Activated CD8-positive, alpha-beta T cell treated with anti-CD3 and anti-CD28 coated beads for 36 hours (primary cell): ENCODE measurements around the gene CDH16. TPM values are rescaled to one million over a fixed set of nuclear protein-coding genes. Genes with fewer than 3 reads are reported as not detected.
A peak's percentile ranks its signal among the peaks of the same experiment; 100 is the strongest.

ENCODE experiments used
- ATAC-seq: fragments of 200-7000 bp; cut with Tn5 transposase; one replicate; pipeline ENCODE4 v1.10.0; 2021; ENCODE audit warnings: mild to moderate bottlenecking, moderate library complexity
- CTCF ChIA-PET: fragments of 350-600 bp; sonication (Branson Sonifier 250); formaldehyde crosslinking; loops from one replicate; lab custom pipeline; 2021; ENCODE audit warnings: antibody characterized with exemption; lab: Charles Lee
- POLR2A ChIA-PET: fragments of 350-600 bp; sonication (Branson Sonifier 250); formaldehyde crosslinking; loops from one replicate; lab custom pipeline; 2021; ENCODE audit warnings: antibody characterized with exemption; lab: Charles Lee
- DNase-seq: peaks from one replicate; pipeline ENCODE4 v3.0.0-alpha.2; 2020
- H3K27ac Mint-ChIP-seq: one replicate; pipeline ENCODE4 v1.8.0; 2021; ENCODE audit warnings: mild to moderate bottlenecking, mixed read lengths
- H3K27me3 Mint-ChIP-seq: one replicate; pipeline ENCODE4 v1.8.0; 2021; ENCODE audit warnings: mixed read lengths
- H3K36me3 Mint-ChIP-seq: one replicate; pipeline ENCODE4 v1.8.0; 2021; ENCODE audit warnings: low read depth, mixed read lengths
- H3K4me1 Mint-ChIP-seq: one replicate; pipeline ENCODE4 v1.8.0; 2021; ENCODE audit warnings: low read depth, mixed read lengths
- H3K4me3 Mint-ChIP-seq: one replicate; pipeline ENCODE4 v1.8.0; 2021; ENCODE audit warnings: mild to moderate bottlenecking, moderate library complexity, mixed read lengths
- H3K9me3 Mint-ChIP-seq: one replicate; pipeline ENCODE4 v1.8.0; 2021; ENCODE audit warnings: mixed read lengths
- intact Hi-C: fragments of 100-400 bp; cut with micrococcal nuclease; formaldehyde crosslinking; loops from one replicate; pipeline ENCODE4 v1.10.0; 2022
- total RNA-seq, 2 experiments: library from RNA; stranded (reverse); gene quantifications; one replicate each; pipeline ENCODE4 v1.2.3, GENCODE V29; 2021
- TF ChIP-seq, protein P1 (sequence below): fragments of 200-600 bp; IDR thresholded peaks from one replicate; pipeline ENCODE4 v1.8.0; 2022; ENCODE audit warnings: antibody characterized with exemption, mild to moderate bottlenecking

The CDH16 gene
- total RNA-seq, 2 experiments from 2014 or later, result not detected

DNA sequence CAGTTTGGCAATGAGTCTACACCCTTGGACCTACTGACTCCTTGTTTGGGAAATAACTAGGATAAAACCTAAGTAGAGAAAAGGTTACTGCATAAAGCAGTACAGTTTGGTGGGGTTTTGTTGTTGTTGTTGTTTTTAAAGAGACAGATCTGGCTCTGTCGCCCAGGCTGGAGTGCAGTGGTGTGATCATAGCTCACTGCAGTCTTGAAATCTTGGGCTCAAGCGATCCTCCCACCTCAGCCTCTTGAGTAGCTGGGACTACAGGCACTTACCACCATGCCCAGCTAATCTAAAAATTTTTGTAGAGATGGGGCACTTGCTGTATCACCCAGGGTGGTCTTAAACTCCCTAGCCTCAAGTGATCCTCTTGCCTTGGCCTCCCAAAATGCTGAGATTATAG lies 37.1 kb downstream of the CDH16 start:
- POLR2A ChIA-PET, result interaction anchor here (1.0 to 3.3 kb wide), 7 partner anchors 9 to 51 kb away, joined by 3 to 28 read pairs (median 5); no protein-coding TSS in a partner anchor
- CTCF ChIA-PET, result interaction anchor here (0.7 to 5.5 kb wide), 13 partner anchors 9 to 329 kb away, joined by 3 to 40 read pairs (median 4); partner anchors contain the start of genes CKLF, DYNC1LI2 and NAE1
- TF ChIP-seq, protein P1, sequence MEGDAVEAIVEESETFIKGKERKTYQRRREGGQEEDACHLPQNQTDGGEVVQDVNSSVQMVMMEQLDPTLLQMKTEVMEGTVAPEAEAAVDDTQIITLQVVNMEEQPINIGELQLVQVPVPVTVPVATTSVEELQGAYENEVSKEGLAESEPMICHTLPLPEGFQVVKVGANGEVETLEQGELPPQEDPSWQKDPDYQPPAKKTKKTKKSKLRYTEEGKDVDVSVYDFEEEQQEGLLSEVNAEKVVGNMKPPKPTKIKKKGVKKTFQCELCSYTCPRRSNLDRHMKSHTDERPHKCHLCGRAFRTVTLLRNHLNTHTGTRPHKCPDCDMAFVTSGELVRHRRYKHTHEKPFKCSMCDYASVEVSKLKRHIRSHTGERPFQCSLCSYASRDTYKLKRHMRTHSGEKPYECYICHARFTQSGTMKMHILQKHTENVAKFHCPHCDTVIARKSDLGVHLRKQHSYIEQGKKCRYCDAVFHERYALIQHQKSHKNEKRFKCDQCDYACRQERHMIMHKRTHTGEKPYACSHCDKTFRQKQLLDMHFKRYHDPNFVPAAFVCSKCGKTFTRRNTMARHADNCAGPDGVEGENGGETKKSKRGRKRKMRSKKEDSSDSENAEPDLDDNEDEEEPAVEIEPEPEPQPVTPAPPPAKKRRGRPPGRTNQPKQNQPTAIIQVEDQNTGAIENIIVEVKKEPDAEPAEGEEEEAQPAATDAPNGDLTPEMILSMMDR, result no peak
- Mint-ChIP-seq H3K27me3 (no peaks in the 10 kb centered on the region), H3K9me3 (peaks cover 5% of the 10 kb centered on the region), H3K4me3 (peak overlapping the region; percentile 95), H3K4me1 (peaks cover 56% of the 10 kb centered on the region), H3K27ac (peak overlapping the region; percentile 34), H3K36me3 (peaks cover 34% of the 10 kb centered on the region)
- intact Hi-C loops, result no loop called here
- ATAC-seq (no peak), DNase-seq (no peak)

DNA sequence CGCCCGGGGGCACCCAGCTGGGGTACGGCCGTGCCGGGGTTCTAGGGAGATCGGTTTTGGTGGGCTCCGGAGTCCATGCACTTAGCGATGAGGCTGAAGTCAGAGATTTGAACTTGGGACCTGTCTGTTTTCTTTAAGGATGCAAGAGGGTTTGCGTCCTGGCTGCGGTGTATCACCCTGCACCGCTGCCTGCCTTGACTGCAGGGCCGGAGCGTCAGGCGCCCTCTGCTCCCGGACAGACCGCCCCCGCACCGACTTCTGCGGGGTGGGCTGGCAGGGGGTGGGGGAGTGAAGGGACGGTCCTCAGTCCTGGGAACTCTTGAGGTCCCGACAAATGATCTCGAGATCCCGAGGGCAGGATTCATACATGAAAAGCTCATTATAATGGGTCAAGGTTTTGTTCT lies 37.7 kb downstream of the CDH16 start:
- Mint-ChIP-seq H3K27ac (peak overlapping the region; percentile 97), H3K4me1 (peaks cover 57% of the 10 kb centered on the region), H3K36me3 (peaks cover 37% of the 10 kb centered on the region), H3K27me3 (no peaks in the 10 kb centered on the region), H3K4me3 (peak overlapping the region; percentile 95), H3K9me3 (peaks cover 10% of the 10 kb centered on the region)
- POLR2A ChIA-PET, result interaction anchor here (0.8 to 3.3 kb wide), 12 partner anchors 8 to 102 kb away, joined by 3 to 28 read pairs (median 4); no protein-coding TSS in a partner anchor
- intact Hi-C loops, result no loop called here
- no peak for ATAC-seq
- TF ChIP-seq, protein P1, result no peak
- CTCF ChIA-PET, result interaction anchor here (0.7 to 5.5 kb wide), 14 partner anchors 8 to 329 kb away, joined by 3 to 40 read pairs (median 4); partner anchors contain the start of genes CKLF, DYNC1LI2 and NAE1
- peak; percentile 39 for DNase-seq

DNA sequence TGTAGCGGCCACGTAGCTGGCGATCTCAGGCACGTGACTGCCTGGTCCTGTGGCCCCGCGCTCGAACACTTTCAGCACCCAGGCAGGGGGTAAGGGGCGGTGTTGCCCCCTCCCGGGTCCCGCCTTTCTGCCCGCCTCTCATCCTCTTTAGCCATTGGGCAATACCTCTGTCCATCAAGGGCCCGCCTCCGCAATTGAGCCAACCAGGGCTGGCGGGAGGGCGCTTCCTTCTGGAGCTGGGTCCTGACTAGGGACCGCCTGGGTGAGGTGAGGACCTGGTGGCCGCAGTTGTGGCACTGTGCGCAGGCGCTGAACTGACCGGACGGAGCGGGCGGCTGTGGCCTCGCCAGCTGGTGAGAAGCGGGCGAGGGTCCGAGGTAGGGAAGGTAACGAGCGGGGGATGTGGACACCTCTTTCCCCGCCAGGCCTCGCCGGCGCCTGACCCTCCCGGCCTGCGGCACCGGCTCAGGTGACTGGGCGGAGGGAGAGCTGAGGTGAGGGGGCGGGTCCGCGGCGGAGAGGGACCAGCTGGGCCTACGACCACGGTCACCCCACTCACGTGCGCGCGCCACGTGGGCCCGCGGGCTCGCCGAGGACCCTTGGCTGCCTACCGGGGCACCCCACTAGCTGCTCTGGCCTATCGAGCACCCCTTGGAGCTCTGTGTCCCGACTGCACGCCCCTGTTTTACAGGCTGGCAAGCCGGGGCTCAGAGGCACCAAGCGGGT lies 38.2 kb downstream of the CDH16 start, which contains the start of gene PDP2:
TSS of gene PDP2 (plus strand) at position 228 of the 726 bp plus-strand sequence. CDS start 3,770 bp downstream, outside the sequence.
- H3K27ac Mint-ChIP-seq, result peak within 1 kb of the TSS; percentile 97
- peaks cover 11% of the 10 kb centered on the region for H3K9me3 Mint-ChIP-seq
- POLR2A ChIA-PET, result interaction anchor here (0.6 to 3.3 kb wide), 14 partner anchors 9 to 197 kb away, joined by 3 to 28 read pairs (median 3); partner anchors contain the start of gene NAE1

DNA sequence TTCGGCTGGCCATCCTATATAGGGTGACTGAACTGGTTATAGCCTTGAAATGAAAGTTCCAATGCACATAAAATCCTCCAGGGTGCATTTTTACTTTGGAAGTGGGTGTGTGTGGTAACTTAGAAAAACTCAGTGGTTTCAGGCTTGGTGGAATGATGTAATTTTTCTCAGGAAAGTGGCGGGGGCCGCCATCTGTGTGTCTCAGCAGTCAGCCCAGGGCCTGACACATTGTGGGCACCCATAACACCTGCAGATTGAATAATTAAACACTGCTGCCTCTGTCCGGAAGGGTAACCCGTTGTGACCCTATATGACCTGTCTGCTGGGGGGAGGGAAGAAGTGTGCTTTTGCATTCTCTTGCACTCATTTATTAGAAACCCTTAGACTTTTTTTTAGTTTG lies 40.6 kb downstream of the CDH16 start:
- Mint-ChIP-seq H3K27ac (peak overlapping the region; percentile 80), H3K9me3 (peaks cover 11% of the 10 kb centered on the region), H3K27me3 (no peaks in the 10 kb centered on the region), H3K4me3 (peak overlapping the region; percentile 28), H3K36me3 (peaks cover 18% of the 10 kb centered on the region), H3K4me1 (peaks cover 65% of the 10 kb centered on the region)
- DNase-seq (peak; percentile 91), ATAC-seq (peak; percentile 59)
- CTCF ChIA-PET, result interaction anchor here (2.0 to 4.6 kb wide), 2 partner anchors 11 to 47 kb away, joined by 8 to 31 read pairs; partner anchors contain the start of gene NAE1
- TF ChIP-seq, protein P1, result no peak
- intact Hi-C loops, result loop anchor here (5.0 kb wide), 1 partner anchor 54 kb away; the partner anchor contains the start of gene CIAO2B
- POLR2A ChIA-PET, result no interaction called here

More for the DNA sequence above, 38.2 kb downstream of the CDH16 start, which contains the start of gene PDP2:
- ATAC-seq (peak; percentile 90), DNase-seq (peak; percentile 96)
- TF ChIP-seq, protein P1, result no peak
- intact Hi-C loops, result no loop called here
- CTCF ChIA-PET, result interaction anchor here (0.7 to 5.5 kb wide), 12 partner anchors 8 to 275 kb away, joined by 3 to 40 read pairs (median 4); partner anchors contain the start of genes DYNC1LI2 and NAE1
- H3K4me1 Mint-ChIP-seq, result peaks cover 55% of the 10 kb centered on the region
- H3K27me3 Mint-ChIP-seq, result no peaks in the 10 kb centered on the region
- peak within 1 kb of the TSS; percentile 95 for H3K4me3 Mint-ChIP-seq
- H3K36me3 Mint-ChIP-seq, result peaks cover 32% of the 10 kb centered on the region
